GM21528 (cell line): ENCODE results near the gene GRHL1.

Experiments
- ATAC-seq: cut with Tn5 transposase; IDR thresholded peaks from one replicate; pipeline ENCODE4 v1.9.1; 2021; ENCODE audit warnings: mild to moderate bottlenecking, moderate library complexity; ENCODE audit not compliant: unreplicated experiment, low FRiP score

Gene GRHL1

GRCh38 chr2:9948721-9949120 lies 2.8 kb upstream of the GRHL1 start:
- no peak for ATAC-seq

- ATAC-seq, result no peak
Observed at GRCh38 chr2:9949239-9949991, 2.1 kb upstream of the GRHL1 start.

DNA sequence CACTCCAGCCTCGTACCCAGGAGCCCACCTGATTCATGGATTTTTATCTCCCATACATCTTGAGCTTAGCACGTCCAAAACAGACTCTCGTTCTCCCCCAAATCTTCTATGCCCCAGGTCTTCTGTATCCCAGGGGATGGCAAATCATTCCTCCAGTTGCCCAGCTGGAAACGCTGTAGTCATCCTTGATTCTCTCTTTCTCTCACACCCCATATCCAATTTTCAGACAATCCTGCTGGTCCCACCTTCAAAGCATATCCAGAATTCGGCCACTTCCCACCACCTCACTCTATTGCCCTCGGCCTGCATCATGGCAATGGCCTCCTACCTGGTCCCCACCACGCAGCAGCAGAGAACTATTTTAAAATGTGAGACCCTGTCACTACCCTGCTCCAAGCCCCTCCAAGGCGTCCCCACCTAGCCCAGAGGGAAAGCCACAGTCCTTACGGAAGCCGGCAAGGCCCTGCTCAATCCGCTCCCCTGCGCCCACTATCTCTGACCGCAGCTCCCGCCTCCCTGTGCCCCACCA lies 1.4 kb upstream of the GRHL1 start:
- no peak for ATAC-seq

- peak; percentile 34 for ATAC-seq
Observed at GRCh38 chr2:9950521-9951271, 797 bp upstream of the GRHL1 start.

DNA sequence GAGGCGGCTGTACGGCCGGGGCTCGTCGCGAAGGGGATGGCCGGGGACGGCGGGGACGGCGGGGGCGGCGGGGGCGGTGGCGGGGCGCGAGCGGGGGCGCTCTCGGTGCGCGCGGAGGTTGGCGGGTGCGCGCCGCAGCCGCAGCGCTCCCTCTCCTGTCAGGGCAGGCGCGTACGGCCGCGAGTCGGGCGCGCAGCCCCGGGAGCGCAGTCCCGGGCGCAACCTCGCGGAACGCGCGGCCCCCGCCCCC lies 296 bp upstream of the GRHL1 start:
- no peak for ATAC-seq

DNA sequence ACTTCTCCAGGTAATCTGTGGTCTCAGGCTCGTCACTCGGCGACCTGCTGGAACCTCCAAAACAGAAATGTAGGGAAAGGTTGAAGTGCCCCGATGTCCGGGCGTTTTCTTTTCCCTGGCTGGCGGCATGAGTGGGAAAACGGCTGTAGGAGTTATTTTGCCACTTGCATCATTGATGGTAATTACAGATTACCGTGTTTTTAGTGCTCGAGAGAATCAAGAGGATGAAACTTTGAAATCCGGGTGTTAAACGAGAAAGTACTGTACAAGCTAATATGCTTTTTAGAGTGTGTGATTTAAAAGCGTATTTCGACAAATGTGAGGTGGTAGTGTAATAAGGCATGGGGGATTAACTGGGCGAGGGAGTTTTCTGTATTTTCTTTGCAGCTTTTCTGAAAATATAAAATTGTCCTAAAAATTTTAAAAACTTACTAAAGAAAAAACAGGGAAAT lies 819 bp downstream of the GRHL1 start:
- no peak for ATAC-seq

- ATAC-seq, result no peak
Observed at GRCh38 chr2:9952856-9953503, 1.5 kb downstream of the GRHL1 start.

DNA sequence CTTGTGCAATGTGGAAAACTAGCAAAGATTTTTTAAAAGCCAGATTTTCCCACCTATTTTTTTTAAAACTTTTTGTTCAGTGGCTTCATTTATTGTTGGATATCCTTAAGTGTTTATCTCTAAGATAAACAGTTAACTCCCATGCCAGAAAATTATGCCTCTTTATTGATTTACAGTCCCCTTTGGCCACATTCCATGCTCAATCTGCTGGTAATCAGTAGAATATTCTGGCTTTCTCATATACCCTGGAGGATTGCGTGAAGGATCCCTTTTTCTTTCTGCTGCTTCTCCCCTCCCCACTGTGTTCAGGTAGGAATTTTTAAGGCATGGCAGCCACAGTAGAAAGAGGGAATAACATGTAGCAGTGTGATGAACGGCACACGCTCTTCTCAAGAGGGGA lies 2.6 kb downstream of the GRHL1 start:
- no peak for ATAC-seq

DNA sequence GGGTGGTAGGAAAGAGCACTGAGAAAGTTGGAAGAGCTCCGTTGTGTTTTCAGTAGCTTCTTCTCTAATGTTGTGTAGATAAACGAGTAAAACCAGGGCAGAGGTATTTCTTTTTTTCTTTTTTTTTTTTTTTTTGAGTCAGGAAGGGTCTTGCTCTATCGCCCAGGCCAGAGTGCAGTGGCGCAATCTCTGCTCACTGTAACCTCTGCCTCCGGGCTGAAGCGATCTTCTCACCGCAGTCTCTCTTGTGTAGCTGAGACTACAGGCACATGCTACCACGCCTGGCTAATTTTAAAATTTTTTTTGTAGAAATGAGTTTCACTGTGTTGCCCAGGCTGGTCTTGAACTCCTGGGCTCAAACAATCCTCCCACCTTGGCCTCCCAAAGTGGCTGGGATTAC lies 6.6 kb downstream of the GRHL1 start:
- no peak for ATAC-seq

DNA sequence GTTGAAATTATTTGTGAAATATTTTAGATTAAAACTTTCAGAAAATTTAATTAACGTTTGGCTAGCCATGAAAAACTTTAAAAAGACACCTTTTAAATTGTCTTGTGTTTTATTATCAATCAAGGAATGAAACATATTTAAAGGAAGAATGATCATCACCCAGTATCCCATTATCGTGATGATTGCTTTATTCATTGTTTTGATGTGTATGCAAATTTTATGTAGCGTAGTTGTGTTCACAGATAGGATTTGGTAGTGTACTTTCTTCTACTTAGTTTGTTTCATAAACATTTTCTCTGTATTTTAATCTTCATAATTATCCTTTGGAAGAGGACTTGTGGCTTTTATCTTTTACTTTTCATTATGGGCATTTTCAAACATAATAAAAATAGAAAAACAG lies 7.8 kb downstream of the GRHL1 start:
- no peak for ATAC-seq

DNA sequence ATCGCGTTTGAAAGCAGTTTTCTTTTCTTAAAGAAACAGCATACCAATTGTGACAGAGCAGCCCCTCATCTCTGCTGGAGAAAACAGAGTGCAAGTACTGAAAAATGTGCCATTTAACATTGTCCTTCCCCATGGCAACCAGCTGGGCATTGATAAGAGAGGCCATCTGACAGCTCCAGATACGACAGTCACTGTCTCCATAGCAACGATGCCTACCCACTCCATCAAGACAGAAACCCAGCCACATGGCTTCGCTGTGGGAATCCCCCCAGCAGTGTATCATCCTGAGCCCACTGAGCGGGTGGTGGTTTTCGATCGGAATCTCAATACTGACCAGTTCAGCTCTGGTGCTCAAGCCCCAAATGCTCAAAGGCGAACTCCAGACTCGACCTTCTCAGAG lies 9.5 kb downstream of the GRHL1 start:
- ATAC-seq, result no peak

DNA sequence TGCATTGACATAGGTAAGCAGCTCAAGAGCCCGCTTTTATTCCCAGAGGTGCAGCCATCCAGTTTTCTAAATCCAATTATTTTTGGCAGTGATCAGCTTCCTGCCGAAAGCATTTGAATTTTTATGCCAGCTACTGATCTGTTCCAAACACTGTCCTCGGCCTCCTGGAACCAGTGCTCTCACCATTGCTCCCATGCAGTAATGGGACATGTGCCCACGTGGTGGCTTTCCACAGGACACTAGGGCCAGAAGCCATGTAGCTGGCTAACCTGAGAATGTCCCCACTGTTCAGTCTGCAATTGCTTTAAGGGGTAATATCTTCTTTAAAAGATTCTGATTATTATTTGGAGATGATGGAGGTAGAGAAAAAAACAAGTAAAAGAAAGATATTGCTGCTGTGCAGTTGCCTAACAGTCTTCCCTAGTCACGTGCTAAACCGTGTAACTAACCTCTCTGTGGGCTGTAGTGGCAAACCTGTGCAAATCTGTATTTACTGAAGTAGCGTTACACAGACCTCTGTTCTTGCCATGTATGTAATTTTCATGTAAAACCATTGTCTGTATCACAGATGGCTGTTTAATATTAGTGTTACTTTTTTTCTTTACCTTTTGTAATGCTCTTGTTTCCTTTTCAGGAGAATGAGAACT lies 13.0 kb downstream of the GRHL1 start:
- ATAC-seq, result no peak

DNA sequence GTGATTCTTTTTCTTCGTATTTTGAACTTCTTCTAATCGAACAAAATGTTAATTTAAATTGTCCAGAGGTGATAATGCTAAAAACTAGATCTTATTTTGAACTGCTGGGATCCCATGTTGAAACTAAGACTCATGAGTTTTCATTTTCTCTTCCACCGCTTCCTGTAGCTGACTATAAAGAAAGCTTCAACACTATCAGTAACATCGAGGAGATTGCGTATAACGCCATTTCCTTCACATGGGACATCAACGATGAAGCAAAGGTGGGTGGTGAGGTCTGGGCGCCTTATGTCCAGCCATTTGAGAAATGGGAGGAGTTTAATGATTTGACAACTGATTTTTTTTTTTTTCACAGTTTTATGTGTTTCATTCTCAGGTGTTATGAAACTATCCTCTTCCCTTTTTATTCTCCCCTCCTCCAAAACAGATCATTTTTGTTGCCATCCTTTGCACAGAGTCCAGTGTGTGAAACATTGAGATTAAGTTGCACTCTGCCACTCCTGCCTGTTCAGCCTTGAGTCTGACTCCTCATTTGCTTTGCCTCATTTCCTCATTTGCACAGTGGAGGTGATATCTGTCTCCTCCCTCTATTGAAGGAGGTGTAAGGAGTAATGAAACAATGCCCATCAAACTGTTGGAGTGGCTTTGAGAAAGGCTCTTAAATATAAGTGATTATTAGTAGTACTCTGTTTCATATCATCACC lies 13.8 kb downstream of the GRHL1 start:
- no peak for ATAC-seq

GRCh38 chr2:9966491-9967022 lies 15.1 kb downstream of the GRHL1 start:
- no peak for ATAC-seq

DNA sequence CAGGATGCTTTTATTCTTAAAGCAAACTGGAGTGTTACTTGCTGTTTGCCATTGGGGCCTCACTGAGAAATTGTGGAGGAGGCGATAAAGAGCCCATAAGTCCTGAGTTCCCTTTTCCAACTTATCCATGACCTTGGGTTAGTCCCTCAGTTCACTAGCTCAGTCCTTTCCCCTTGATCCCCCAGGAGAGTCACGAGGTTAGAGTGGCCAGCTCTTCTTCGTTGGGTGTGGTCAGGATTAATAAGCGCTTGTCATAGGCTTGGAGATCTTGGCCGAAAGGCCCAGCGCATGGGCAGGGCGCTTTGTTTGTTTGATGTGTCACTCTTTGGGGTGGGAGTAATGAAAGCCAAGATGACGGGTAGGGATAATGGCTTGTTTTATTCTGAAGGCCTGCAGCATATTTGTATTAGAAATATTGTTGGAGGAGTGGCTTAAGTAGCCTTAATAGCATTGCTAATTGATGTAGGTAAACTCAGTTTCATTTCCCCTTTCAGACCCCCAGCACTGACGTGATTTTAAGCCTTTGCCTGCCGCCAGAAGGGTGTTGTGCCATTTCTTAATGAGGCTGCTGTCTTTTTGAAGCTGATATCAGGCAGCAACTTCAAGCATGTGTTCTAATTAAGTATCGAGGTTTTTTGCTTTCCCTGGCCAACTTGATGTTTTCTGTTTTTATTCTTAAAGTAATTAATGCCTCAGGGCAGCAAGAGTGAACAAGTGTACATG lies 15.7 kb downstream of the GRHL1 start:
- peak; percentile 67 for ATAC-seq

GRCh38 chr2:9968553-9969497 lies 17.3 kb downstream of the GRHL1 start:
- ATAC-seq, result no peak

DNA sequence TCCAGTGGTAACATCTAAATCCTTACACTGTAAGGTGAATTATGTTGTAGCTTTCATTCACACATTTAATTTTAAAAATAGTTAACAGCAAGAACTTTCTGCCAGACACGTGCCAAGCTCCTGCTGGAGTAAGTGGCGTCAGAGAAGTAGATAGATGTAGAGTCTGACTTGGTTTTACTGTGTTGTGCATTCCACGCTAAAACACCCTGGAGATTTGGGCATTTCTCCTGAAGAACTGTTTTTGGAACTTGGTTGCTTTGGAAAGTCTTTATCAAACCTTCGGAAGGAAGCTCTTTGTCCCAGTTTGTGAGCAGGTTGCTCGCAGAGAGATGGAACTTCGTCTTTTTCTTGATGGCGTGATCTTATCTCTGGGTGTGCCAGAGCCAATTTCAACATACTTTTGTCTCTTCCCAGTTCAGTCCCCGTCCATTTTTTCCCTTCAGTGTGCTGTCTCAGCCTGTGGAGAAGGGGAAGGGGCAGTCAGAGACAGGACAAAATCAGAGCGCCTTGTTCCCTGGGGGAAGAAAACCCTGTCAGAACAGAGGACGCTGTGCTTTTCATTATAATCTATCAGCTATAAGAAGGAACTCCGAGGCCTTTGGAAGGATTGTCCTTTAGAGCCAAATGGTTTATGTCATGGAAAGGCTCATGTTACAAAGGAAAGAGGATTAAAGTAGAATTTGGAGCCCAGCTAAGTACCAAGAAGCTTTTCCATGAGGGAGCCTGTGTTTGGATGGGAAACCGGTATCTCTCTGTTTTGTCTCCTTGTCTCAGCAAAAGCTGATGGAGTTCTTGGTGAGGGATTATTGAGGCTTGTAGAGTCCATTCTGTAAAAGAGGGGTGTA lies 18.9 kb downstream of the GRHL1 start:
- no peak for ATAC-seq
